Embryonic facial prominence (tissue), 1 donor: Measurements from ENCODE around the gene KIF25.
"Not testable (repeated sequence)": the region's sequence is repeated elsewhere in the genome, so short reads cannot be mapped to it uniquely, and the experiment has no call there.

Experiments
- DNase-seq: peaks from one replicate; pipeline ENCODE4 v3.0.0-alpha.2; 2016; ENCODE audit errors: extremely low spot score

Gene KIF25

DNA sequence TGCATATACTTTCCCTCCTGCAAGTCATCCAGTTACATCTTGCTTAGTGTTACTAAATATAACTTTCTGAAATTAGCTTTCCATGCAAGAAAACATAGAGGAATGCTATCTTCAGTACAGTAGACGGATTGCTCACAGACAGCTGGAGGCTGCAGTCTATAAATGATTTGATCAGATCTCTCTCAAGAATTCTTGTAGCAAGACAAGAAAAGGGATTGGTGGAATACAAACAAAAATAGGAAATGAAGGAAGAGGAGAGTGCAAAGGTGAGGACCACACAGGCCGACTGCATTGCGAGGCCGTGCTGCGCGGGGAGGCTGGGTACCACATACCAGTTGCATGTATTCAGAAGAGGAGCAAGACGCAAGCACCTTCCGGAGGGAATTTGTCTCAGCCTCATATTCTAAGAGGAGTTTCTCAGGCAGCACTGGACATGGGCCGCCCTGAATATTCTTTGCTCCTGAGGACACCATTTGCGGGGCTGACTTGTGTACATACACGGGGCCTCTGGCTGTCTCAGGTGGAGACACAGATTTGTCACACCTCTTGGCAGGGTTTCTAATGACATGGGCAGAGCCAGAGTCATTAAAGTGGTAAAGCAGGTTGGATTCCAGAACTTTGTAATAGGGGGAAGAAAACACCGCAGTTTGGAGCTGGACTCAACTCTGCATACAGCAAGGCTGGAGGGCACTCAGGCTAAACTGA is 22.7 kb upstream of the KIF25 start:
- no peak for DNase-seq

DNA sequence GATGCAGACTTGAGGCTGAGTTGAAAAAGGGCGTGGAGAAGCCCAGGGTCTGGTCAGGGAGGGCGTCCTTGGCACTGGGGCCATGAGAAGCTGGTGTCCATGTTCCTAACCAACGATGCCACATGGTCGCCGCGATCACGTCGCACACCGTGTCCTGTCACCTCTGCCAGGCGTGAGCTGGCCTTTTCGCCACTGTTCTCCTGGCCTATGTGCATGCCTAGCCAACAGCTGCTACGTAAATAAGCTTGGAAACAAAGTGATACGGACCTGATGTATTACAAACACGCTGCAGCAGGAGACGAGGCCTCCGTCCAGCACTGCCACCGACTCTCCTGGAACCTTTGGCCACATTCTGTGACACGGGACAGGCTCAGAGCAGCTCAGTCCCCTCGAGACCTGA is 22.0 kb upstream of the KIF25 start:
- no peak for DNase-seq

DNA sequence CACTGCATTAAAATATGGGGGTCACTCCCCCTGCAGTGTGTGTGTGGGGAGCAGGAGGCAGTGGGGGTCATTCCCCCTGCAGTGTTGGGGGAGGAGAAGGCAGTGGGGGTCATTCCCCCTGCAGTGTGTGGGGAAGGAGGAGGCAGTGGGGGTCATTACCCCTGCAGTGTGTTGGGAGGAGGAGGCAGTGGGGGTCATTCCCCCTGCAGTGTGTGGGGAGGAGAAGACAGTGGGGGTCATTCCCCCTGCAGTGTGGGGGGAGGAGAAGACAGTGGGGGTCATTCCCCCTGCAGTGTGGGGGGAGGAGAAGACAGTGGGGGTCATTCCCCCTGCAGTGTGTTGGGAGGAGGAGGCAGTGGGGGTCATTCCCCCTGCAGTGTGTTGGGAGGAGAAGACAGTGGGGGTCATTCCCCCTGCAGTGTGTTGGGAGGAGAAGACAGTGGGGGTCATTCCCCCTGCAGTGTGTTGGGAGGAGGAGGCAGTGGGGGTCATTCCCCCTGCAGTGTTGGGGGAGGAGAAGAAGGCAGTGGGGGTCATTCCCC is 21.3 kb upstream of the KIF25 start:
- not testable (repeated sequence) for DNase-seq

DNA sequence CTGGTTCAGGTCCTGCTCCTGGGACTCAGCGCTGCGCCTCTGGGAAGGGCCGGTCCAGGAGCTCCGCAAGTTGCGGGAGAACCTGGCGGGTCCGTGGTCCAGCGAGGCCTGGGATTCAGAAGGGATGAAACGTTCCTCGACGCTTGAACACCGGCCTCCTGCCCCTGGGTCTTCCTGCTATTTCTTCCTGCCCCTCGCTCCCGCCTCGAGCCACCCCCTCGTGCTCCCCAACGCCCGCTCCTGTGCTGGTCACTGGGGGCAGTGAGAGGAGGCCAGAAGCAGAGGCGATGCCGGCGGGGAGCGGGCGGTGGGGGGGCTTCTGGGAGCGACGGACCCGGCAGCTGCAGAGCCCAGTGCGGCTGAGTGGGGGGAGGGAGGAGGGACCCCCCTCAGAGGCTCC is 20.8 kb upstream of the KIF25 start:
- no peak for DNase-seq

DNA sequence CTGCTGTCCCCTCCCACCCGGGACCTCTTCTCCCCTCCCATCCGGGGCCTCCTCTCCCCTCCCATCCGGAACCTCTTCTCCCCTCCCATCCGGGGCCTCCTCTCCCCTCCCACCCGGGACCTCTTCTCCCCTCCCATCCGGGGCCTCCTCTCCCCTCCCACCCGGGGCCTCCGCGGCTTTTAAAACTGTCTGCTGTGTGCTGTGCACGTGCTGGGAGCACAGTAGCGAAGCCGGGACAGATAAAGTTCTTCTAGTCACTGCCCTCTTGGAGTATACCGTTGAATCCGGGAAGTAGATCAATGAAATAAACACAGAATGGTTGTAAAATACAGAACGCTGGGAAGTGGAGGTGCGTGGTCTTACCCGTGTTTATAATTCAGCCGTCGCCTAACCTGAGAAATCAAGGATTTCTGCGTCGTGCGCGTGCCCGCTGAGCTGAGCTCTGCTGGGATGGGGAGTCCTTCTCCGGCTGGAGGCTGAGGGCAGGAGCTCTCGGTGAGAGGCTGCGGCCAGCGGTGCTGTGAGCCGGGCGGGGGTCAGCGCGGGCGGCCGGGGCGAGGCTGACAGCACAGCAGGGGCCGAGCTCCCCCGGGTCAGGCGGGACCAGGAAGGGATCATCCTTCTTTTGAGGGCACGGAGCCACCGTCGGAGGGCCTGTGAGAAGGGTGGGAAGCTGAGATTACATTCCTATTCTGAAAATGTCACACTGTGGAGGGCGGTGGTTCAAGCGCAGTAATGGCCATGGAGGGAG is 19.6 kb upstream of the KIF25 start:
- DNase-seq = no peak

DNA sequence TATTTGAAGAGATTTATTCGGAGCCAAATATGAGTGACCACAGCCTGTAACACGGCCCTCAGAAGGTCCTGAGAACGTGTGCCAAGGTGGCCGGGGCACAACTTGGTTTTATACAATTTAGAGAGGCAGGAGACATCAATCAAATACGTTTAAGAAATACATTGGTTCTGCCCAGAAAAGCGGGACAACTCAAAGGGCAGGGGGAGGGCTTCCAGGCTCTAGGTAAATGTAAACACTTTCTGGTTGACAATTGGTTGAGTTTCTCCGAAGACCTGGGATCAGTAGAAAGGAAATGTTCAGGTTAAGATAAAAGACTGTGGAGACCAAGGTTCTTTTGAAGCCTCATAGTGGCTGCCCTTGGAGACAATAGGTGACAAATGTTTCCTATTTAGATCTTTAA is 18.9 kb upstream of the KIF25 start:
- no peak for DNase-seq

DNA sequence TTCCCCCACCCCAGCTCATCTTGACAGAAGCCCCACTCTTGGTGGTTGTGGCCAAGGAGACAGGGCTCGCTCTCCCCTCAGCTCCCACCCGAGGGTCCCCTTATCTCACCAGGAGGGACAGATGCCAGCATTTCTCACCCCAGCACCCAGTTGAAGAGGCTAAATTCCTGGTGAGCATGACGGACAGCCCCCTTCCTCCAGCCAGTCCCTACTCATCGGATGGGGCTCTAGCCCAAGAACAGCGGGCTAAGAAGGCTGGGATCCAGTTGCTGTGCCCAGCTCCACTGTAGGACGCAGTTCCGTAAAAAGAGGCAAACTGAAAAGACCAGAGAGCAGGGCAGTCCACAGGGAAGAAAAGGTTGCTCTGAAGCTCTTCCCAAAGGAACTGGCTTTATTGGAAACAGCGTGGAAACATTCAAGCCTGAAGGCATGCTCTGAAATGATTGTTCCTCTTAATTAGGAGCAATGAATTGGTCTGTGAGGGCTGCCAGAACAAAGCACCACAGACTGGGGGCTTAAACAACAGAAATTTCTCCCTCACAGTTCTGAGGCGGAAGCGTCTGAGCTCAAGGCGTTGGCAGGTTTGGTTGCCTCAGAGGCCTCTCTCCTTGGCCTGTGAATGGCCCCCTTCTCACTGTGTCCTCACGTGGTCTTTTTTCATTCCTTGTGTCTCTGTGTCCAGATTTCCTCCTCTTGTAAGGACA is 17.9 kb upstream of the KIF25 start:
- no peak for DNase-seq

DNA sequence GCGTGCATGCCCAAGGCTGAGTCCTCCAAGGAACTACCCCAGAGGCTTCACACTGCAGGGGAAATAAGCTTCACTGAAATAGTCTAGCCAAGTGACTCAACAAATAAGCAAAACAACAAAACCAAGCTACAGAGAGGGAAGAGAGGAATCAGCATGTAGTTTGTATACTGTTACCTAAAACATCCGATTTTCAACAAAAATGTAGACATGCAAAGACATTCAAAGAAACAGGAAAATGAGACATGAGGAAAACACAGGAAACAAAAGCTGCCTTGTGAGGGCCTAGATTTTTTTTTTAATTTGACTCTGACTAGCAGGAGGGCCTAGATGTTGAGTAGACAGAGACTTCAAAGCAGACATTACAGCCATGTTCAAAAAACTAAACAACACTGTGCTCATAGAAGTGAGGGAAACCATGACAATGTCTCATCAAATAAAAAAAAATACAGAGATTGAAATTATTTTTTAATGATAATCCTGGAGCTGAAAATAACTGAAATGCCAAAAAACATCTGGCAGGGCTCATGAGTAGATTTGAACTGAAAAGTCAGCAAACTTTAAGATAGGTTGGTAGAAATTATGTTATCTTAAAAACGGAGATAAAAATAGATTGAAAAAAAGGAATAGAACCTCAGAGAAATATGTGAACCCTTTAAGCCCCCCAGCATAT is 16.4 kb upstream of the KIF25 start:
- no peak for DNase-seq

DNA sequence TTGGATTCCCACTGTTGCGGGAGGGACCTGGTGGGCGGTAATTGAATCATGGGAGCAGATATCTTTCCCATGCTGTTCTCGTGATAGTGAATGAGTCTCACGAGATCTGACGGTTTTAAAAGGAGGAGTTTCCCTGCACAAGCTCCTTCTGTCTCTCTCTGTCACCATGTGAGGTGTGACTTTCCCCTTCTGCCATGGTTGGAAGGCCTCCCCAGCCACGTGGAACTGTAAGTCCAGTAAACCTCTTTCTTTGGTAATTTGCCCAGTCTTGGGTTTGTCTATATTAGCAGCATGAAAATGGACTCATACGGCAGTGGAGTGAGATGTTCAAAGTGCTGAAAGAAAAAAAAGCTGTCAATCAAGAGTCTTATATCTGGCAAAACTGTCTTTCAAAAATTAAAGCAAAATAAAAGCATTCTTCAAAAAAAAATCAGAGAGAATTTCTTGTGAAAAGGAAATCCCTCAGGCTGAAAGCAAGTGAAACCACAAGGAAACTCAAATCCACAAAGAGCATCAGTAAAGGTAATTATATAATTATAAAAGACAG is 15.5 kb upstream of the KIF25 start:
- no peak for DNase-seq

DNA sequence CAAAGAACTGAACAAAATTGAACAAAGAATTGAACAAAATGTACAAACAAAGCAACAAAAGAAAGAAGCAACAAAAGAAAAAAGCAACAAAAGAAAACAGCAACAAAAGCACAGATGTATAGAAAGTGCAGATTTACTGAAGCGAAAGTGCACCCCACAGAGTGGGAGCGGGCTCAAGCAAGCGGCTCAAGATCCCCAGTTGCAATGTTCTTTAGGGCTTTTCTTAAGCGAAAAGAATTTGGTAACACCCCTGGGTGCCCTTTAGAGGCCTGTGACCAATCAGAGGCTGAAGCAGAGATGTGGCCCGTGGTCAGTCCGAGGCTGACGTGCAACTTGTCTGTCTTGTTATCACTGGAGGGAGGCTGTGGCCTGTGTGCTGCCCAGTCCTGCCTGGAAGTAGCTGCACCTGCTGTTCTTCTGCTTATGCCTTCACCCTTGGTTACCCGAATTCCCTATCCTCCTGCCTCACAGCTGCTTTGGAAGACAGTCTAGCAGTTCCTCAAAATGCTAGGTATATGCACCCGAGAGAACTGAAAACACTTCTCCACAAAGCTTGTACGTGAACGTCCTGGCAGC is 13.2 kb upstream of the KIF25 start:
- no peak for DNase-seq

DNA sequence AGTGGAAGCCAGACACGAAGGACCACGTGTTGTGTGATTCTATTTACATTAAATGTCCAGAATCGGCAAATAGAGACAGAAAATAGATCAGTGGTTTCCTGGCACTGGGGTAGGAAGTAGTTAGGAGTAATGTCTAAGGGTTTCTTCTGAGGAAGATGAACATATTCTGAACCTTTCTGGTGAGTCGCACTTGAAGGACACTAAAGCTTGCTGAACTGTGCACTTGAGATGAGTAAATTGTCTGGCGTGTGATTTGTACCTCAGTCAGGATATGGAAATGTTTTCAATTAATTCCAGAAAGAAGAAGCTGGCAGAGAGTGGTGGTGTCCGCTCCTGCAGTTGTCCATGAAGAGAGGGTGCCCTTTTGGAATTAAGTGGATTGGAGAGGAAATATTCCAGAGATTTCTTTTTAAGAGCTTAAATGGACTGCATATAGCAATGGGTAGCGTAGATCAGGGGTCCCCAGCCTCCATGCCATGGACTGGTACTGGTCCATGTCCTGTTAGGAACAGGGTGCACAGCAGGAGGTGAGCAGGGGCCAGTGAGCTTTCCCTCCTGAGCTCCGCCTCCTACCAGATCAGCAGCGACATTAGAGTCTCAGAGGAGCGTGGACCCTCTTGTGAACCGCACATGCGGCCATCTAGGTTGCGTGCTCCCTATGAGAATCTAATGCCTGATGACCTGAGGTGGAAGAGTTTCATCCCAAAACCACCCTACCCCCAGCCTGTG is 12.4 kb upstream of the KIF25 start:
- no peak for DNase-seq

DNA sequence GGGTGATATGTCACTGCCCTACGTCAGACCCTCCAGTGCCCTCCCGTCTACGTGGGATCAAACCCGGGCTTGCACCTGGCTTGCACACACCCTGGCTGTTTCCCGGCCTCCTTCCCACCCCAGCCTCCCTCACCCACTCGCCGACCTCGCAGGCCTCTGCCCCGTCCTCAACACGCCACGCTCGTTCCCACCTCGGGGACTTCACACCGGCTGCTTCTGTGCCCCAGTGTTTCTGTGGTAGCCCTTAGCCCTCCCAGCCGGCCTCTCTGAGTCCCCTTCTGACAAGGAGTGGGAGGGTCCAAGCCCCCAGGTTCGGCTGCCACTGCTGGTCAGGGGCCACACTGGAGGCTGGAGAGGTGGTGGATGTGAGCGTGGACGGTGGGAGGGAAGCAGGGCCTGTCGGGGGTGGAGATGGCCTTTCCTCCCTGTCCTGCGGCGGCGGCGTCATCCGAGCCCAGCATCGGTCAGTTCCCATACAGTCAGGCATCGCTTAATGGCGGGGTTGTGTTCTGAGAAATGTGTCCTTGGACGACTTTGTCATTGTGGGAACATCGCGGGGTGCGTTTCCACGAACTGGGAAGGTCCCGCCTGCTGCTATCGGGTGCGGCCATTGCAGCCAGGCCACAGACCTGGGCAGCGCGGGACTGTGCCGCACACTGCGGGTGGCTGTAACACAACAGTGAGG is 11.4 kb upstream of the KIF25 start:
- DNase-seq = no peak

DNA sequence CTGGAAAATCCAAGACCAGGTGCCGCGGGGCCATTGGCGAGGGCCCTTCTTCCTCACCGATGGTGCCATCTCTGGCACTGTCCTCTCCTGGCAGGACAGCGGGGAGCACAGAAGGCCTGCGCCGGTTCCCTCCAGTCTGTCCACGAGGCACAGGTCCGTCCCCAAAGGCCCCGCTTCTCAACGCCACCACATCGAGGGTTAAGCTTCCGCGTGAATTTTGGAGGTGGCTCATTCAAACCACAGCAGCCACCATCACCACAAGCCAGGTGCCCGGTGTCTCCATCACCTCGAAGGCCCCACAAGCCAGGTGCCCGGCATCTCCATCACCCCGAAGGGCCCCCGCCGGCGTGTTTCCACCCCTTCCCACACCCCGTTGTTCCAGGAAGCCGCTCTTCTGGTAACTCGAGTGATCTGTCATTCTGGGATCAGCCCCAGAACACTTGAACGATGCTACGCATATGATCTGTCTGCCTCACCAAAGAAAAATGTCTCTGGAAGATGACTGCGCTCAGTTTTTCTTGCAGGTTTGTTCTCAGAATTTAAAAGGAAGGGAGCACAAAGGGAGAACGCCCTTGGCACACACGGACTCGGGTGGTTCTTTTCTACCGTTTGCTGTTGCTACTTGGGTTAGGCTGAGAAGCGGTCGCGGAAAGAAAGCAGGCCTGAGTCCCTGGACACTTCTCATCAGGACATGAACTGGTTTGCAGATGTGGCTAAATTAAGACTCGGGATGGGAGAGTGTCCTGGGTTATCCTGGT is 9.9 kb upstream of the KIF25 start:
- no peak for DNase-seq

DNA sequence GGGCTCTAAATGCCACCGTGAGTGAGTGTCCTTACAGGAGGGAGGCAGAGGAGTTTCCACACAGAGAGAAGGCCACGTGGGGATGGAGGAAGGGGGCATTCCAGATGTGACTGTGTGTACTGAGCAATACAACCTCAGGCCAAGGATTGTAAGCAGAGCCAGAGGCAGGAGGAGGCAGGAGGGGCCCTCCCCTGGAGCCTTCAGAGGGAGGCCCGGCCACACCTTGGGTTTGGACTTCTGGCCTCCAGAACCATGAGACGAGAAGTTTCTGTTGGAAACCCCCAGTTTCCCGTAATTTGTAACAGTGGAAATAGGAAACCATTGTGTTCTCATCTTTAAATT is 9.3 kb upstream of the KIF25 start:
- DNase-seq = no peak

DNA sequence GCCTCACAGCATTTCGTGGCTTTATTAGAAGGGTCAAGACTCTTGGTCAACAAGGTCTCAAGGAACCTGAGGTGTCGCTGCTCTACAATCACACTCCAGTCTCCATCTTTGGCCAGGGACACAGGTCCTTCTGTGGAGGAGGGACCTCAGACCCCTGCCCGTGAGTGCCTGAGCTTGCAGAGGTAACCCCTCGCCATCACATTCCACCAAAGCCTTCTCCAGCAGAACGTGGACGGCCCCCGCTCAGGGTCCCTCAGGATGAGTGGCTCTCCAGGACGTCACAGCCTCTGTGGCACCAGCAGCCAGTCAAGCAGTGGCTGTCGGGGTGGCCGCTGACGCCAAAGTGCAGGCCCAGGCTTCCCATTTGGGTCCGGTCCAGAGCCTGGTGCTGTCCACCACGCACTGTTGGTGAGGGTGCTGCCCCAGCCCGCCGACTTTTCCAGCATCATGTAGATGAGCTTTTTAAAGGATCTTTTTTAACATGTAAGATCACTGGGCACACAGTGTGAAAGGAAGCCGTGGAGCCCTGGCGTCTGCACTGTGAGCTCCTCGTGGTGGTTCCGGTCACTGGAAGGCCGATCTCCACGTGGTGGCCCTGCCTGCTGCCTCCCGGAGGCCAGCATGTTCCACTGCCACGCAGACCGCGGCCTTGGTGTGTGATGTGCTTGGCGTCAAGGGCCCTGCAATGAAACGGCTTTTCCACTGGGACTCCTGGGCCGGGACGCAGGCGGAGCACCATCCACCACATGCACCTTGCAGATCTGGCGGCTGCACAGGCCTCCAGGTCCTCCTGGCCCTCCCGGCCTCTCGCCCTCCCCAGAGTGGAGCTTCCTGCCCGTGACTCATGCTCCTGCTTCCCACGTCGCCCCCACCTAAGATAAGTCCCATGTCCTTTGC is 8.3 kb upstream of the KIF25 start:
- no peak for DNase-seq

DNA sequence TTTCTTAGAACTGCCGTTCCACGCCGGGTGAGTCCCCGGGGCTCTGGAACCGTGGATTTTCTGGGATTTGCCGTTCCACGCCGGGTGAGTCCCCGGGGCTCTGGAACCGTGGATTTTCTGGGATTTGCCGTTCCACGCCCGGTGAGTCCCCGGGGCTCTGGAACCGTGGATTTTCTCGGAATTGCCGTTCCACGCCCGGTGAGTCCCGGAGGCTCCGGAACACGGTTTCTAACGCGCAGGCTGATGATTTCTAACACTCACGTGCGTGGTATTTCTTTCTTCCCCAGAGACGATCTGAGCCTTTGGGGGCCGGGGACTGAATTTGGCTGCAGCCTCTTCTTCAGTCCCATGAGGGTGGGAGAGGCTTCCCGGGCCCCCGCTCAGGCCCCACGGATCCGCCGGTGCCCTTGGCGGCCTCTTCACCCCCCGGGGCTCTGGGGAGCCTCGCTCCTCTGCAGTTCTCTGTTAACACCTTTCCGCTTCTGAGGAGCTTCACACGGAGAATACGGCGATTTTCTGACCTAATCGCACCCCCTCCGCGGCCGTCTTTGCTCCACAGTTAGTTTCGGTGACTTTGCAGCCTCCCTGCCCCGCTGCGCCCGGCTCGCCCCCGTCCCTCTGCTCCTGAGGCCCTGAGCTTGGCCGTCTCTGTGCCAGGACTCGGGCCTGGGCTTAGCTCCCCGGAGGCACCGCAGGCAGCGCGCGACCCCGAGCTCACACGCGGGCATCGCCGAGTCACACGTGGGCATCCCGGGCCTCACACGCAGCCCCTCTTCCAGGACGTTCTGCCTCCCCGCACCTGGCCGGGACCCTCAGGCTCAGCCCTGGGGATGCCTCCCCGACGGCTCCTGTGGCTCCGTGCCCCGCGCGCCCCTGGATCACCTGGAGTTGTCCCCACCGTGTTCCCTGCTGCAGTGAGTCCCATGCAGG is 7.2 kb upstream of the KIF25 start:
- DNase-seq = no peak

DNA sequence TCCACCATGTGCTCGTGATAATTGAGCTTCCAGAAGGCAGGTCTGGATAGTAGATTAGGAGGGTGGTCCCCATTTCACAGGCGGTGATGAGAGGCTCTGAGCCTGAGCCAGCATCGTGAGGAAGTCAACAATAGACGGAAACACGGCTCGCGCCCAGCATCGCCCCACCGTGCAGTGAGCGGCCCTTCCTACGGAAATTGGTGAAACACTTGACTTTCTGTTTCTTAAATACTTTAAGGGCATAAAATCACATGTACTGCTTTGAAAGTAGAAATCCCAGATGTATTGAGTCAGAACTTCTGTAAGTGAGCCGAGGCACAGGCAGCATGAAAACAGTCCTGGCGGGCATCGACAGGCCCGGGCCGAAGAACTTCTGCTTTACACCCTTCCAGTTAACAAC is 4.3 kb upstream of the KIF25 start:
- DNase-seq = no peak
